Naive B cell (primary cell): ENCODE data around the gene UBE2E2. TPM values are rescaled to one million over a fixed set of nuclear protein-coding genes. Genes with fewer than 3 reads are reported as not detected.

ENCODE experiments used
- ATAC-seq, 2 donors: fragments of 150-1000 bp; cut with Tn5 transposase; 2 replicates each; pipeline ENCODE4 v1.10.0; 2021; ENCODE audit warnings: low read depth in 2 of 2, mild to moderate bottlenecking in 2 of 2, moderate library complexity in 2 of 2
- DNase-seq: peaks from one replicate; pipeline ENCODE4 v3.0.0; 2022
- H3K27ac Mint-ChIP-seq, 6 donors: one replicate each; pipeline ENCODE4 v1.8.0; 2020 to 2022; ENCODE audit warnings: mild to moderate bottlenecking in 6 of 6, mixed read lengths in 6 of 6, moderate library complexity in 5 of 6, inconsistent platforms in 2 of 6
- H3K27me3 Mint-ChIP-seq, 3 donors: one replicate each; pipeline ENCODE4 v1.8.0; 2021 to 2022; ENCODE audit warnings: mixed read lengths in 3 of 3, mild to moderate bottlenecking in 1 of 3
- H3K36me3 Mint-ChIP-seq, 2 donors: one replicate each; pipeline ENCODE4 v1.8.0; 2020 to 2022; ENCODE audit warnings: mixed read lengths in 2 of 2, inconsistent platforms in 1 of 2, mild to moderate bottlenecking in 1 of 2
- H3K4me1 Mint-ChIP-seq, 3 donors: one replicate each; pipeline ENCODE4 v1.8.0; 2020 to 2022; ENCODE audit warnings: mixed read lengths in 3 of 3, inconsistent platforms in 1 of 3, mild to moderate bottlenecking in 1 of 3, moderate library complexity in 1 of 3
- H3K4me3 Mint-ChIP-seq, 8 donors: one replicate each; pipeline ENCODE4 v1.8.0; 2020 to 2022; ENCODE audit warnings: mild to moderate bottlenecking in 8 of 8, mixed read lengths in 8 of 8, moderate library complexity in 8 of 8, inconsistent platforms in 2 of 8
- H3K9me3 Mint-ChIP-seq, 7 donors: one replicate each; pipeline ENCODE4 v1.8.0; 2020 to 2022; ENCODE audit warnings: mixed read lengths in 7 of 7, mild to moderate bottlenecking in 5 of 7, inconsistent platforms in 2 of 7, moderate library complexity in 1 of 7
- polyA plus RNA-seq, 6 donors: library from polyadenylated mRNA; unstranded; fragments of 300-500 nt; fragmentation: Illumina TruSeq; gene quantifications; one replicate each; pipeline ENCODE4 v1.2.3, GENCODE V29; 2021; ENCODE audit warnings: low read depth in 6 of 6

The UBE2E2 gene
- polyA plus RNA-seq, 6 donors from 2014 or later: 101 to 162 (median 121) TPM

GRCh38 chr3:23253214-23253613 lies 50.1 kb downstream of the UBE2E2 start:
- DNase-seq (no peak), ATAC-seq (peak; percentile 58)
- Mint-ChIP-seq H3K36me3 (peaks cover 0 to 5% of the 10 kb centered on the region in 2 donors), H3K4me1 (peaks cover 49 to 74% (median 72%) of the 10 kb centered on the region in 3 donors), H3K27me3 (no peaks in the 10 kb centered on the region), H3K4me3 (peak overlapping the region in 2 of 8 donors; percentile 0 to 4), H3K9me3 (no peaks in the 10 kb centered on the region), H3K27ac (no peak overlapping the region)

GRCh38 chr3:23254282-23254681 lies 51.2 kb downstream of the UBE2E2 start:
- H3K4me3 Mint-ChIP-seq: peak overlapping the region in 6 of 8 donors; percentile 16 to 47 (median 29)
- no peaks in the 10 kb centered on the region for H3K27me3 Mint-ChIP-seq
- DNase-seq: no peak
- peak overlapping the region in 5 of 6 donors; percentile 17 to 91 (median 77) for H3K27ac Mint-ChIP-seq
- H3K4me1 Mint-ChIP-seq: peaks cover 43 to 73% (median 68%) of the 10 kb centered on the region in 3 donors
- ATAC-seq: no peak
- H3K36me3 Mint-ChIP-seq: peaks cover 0 to 5% of the 10 kb centered on the region in 2 donors
- H3K9me3 Mint-ChIP-seq: no peaks in the 10 kb centered on the region

- ATAC-seq (peak; percentile 41), DNase-seq (no peak)
- peaks cover 43 to 72% (median 64%) of the 10 kb centered on the region in 3 donors for H3K4me1 Mint-ChIP-seq
- H3K4me3 Mint-ChIP-seq: peak overlapping the region in 2 of 8 donors; percentile 39 to 47
- peaks cover 0 to 5% of the 10 kb centered on the region in 2 donors for H3K36me3 Mint-ChIP-seq
- H3K9me3 Mint-ChIP-seq: no peaks in the 10 kb centered on the region
- no peaks in the 10 kb centered on the region for H3K27me3 Mint-ChIP-seq
- H3K27ac Mint-ChIP-seq: peak overlapping the region in 3 of 6 donors; percentile 17 to 91 (median 85)
Measured at GRCh38 chr3:23254835-23255234, 51.7 kb downstream of the UBE2E2 start.

- peaks cover 43 to 71% (median 61%) of the 10 kb centered on the region in 3 donors for H3K4me1 Mint-ChIP-seq
Measured at GRCh38 chr3:23256741-23257435, 53.8 kb downstream of the UBE2E2 start.

GRCh38 chr3:23258110-23258509 lies 55.0 kb downstream of the UBE2E2 start:
- DNase-seq (no peak), ATAC-seq (no peak)
- H3K27ac Mint-ChIP-seq: peak overlapping the region in 2 of 6 donors; percentile 4 to 75
- peaks cover 0 to 8% (median 0%) of the 10 kb centered on the region in 7 donors for H3K9me3 Mint-ChIP-seq
- peak overlapping the region in 1 of 8 donors; percentile 31 for H3K4me3 Mint-ChIP-seq
- H3K36me3 Mint-ChIP-seq: peaks cover 0 to 12% of the 10 kb centered on the region in 2 donors
- peaks cover 40 to 72% (median 61%) of the 10 kb centered on the region in 3 donors for H3K4me1 Mint-ChIP-seq
- H3K27me3 Mint-ChIP-seq: no peaks in the 10 kb centered on the region

More at GRCh38 chr3:23256741-23257435, 53.8 kb downstream of the UBE2E2 start:
- H3K27me3 Mint-ChIP-seq: no peaks in the 10 kb centered on the region
- H3K27ac Mint-ChIP-seq: peak overlapping the region in 1 of 6 donors; percentile 86
- ATAC-seq: no peak
- H3K36me3 Mint-ChIP-seq: peaks cover 0 to 11% of the 10 kb centered on the region in 2 donors
- DNase-seq: no peak
- H3K9me3 Mint-ChIP-seq: peaks cover 0 to 7% (median 0%) of the 10 kb centered on the region in 7 donors
- peak overlapping the region in 1 of 8 donors; percentile 0 for H3K4me3 Mint-ChIP-seq

GRCh38 chr3:23259515-23259914 lies 56.4 kb downstream of the UBE2E2 start:
- DNase-seq: no peak
- H3K4me3 Mint-ChIP-seq: no peak overlapping the region
- H3K4me1 Mint-ChIP-seq: peaks cover 26 to 65% (median 48%) of the 10 kb centered on the region in 3 donors
- H3K36me3 Mint-ChIP-seq: peaks cover 0 to 12% of the 10 kb centered on the region in 2 donors
- no peak for ATAC-seq
- H3K9me3 Mint-ChIP-seq: peaks cover 0 to 8% (median 0%) of the 10 kb centered on the region in 7 donors
- H3K27me3 Mint-ChIP-seq: no peaks in the 10 kb centered on the region
- H3K27ac Mint-ChIP-seq: no peak overlapping the region

GRCh38 chr3:23262766-23263165 lies 59.6 kb downstream of the UBE2E2 start:
- H3K27me3 Mint-ChIP-seq: no peaks in the 10 kb centered on the region
- H3K4me3 Mint-ChIP-seq: no peak overlapping the region
- DNase-seq: no peak
- H3K4me1 Mint-ChIP-seq: peaks cover 18 to 52% (median 44%) of the 10 kb centered on the region in 3 donors
- H3K27ac Mint-ChIP-seq: peak overlapping the region in 1 of 6 donors; percentile 10
- H3K36me3 Mint-ChIP-seq: peaks cover 0 to 11% of the 10 kb centered on the region in 2 donors
- ATAC-seq: no peak
- H3K9me3 Mint-ChIP-seq: peaks cover 0 to 8% (median 0%) of the 10 kb centered on the region in 7 donors

- no peak for ATAC-seq
- H3K4me1 Mint-ChIP-seq: peaks cover 13 to 44% (median 35%) of the 10 kb centered on the region in 3 donors
- H3K4me3 Mint-ChIP-seq: no peak overlapping the region
- peak overlapping the region in 1 of 6 donors; percentile 18 for H3K27ac Mint-ChIP-seq
- no peaks in the 10 kb centered on the region for H3K27me3 Mint-ChIP-seq
- peaks cover 0 to 7% of the 10 kb centered on the region in 2 donors for H3K36me3 Mint-ChIP-seq
- no peak for DNase-seq
- H3K9me3 Mint-ChIP-seq: peaks cover 0 to 8% (median 0%) of the 10 kb centered on the region in 7 donors
Measured at GRCh38 chr3:23263796-23264195, 60.7 kb downstream of the UBE2E2 start.

GRCh38 chr3:23264413-23264812 lies 61.3 kb downstream of the UBE2E2 start:
- Mint-ChIP-seq H3K9me3 (peaks cover 0 to 8% (median 0%) of the 10 kb centered on the region in 7 donors), H3K36me3 (peaks cover 0 to 7% of the 10 kb centered on the region in 2 donors), H3K27ac (peak overlapping the region in 1 of 6 donors; percentile 1), H3K4me1 (peaks cover 16 to 43% (median 40%) of the 10 kb centered on the region in 3 donors), H3K27me3 (no peaks in the 10 kb centered on the region), H3K4me3 (no peak overlapping the region)
- ATAC-seq: no peak
- DNase-seq: no peak

- Mint-ChIP-seq H3K4me3 (peak overlapping the region in 2 of 8 donors; percentile 62 to 64), H3K9me3 (peaks cover 3 to 9% (median 6%) of the 10 kb centered on the region in 7 donors), H3K27me3 (no peaks in the 10 kb centered on the region), H3K36me3 (peaks cover 8 to 9% of the 10 kb centered on the region in 2 donors), H3K4me1 (peaks cover 36 to 52% (median 42%) of the 10 kb centered on the region in 3 donors), H3K27ac (peak overlapping the region in 1 of 6 donors; percentile 14)
- DNase-seq (no peak), ATAC-seq (peak in 1 of 2 donors; percentile 84)
Measured at GRCh38 chr3:23270423-23270822, 67.3 kb downstream of the UBE2E2 start.

GRCh38 chr3:23271876-23272741 lies 69.0 kb downstream of the UBE2E2 start:
- ATAC-seq (no peak), DNase-seq (no peak)
- Mint-ChIP-seq H3K9me3 (peaks cover 3 to 9% (median 6%) of the 10 kb centered on the region in 7 donors), H3K4me3 (peak overlapping the region in 1 of 8 donors; percentile 31), H3K27me3 (no peaks in the 10 kb centered on the region), H3K4me1 (peaks cover 37 to 55% (median 46%) of the 10 kb centered on the region in 3 donors), H3K27ac (peak overlapping the region in 3 of 6 donors; percentile 21 to 89 (median 70)), H3K36me3 (peaks cover 8 to 9% of the 10 kb centered on the region in 2 donors)

GRCh38 chr3:23272820-23273219 lies 69.7 kb downstream of the UBE2E2 start:
- no peak for ATAC-seq
- H3K27me3 Mint-ChIP-seq: no peaks in the 10 kb centered on the region
- peaks cover 3 to 9% (median 5%) of the 10 kb centered on the region in 7 donors for H3K9me3 Mint-ChIP-seq
- H3K27ac Mint-ChIP-seq: peak overlapping the region in 2 of 6 donors; percentile 21 to 70
- H3K4me3 Mint-ChIP-seq: peak overlapping the region in 2 of 8 donors; percentile 37 to 42
- peaks cover 8 to 9% of the 10 kb centered on the region in 2 donors for H3K36me3 Mint-ChIP-seq
- DNase-seq: no peak
- H3K4me1 Mint-ChIP-seq: peaks cover 37 to 55% (median 46%) of the 10 kb centered on the region in 3 donors

GRCh38 chr3:23275061-23275460 lies 71.9 kb downstream of the UBE2E2 start:
- Mint-ChIP-seq H3K27ac (peak overlapping the region in 3 of 6 donors; percentile 13 to 76 (median 70)), H3K36me3 (peaks cover 8 to 9% of the 10 kb centered on the region in 2 donors), H3K9me3 (peaks cover 2 to 9% (median 4%) of the 10 kb centered on the region in 7 donors), H3K27me3 (no peaks in the 10 kb centered on the region), H3K4me3 (no peak overlapping the region), H3K4me1 (peaks cover 38 to 56% (median 46%) of the 10 kb centered on the region in 3 donors)
- no peak for ATAC-seq
- DNase-seq: no peak
